B cell (primary cell): Measurements from ENCODE around the gene BAHCC1. TPM values are rescaled to one million over a fixed set of nuclear protein-coding genes. Genes with fewer than 3 reads are reported as not detected.

Experiments used
- ATAC-seq: fragments of 200-7000 bp; cut with Tn5 transposase; one replicate; pipeline ENCODE4 v1.10.0; 2021; ENCODE audit warnings: low read depth, mild to moderate bottlenecking, moderate number of reproducible peaks, moderate library complexity
- CTCF ChIA-PET: fragments of 350-600 bp; sonication (Branson Sonifier 250); formaldehyde crosslinking; loops from one replicate; lab custom pipeline; 2021; ENCODE audit warnings: antibody characterized with exemption, inconsistent platforms; lab: Charles Lee
- POLR2A ChIA-PET: fragments of 350-600 bp; sonication (Branson Sonifier 250); formaldehyde crosslinking; loops from one replicate; lab custom pipeline; 2021; ENCODE audit warnings: antibody characterized with exemption; lab: Charles Lee
- DNase-seq: peaks from one replicate; pipeline ENCODE4 v3.0.0; 2013
- H2AFZ ChIP-seq: 2 replicates; pipeline ENCODE4 v1.6.1; 2012; ENCODE audit warnings: mild to moderate bottlenecking, low read depth, low read length; ENCODE audit not compliant: insufficient read depth, poor library complexity, severe bottlenecking
- H3K27ac ChIP-seq, 2 donors: 1 replicate in 1 of 2; 2 replicates in 1 of 2; pipeline ENCODE4 v1.5.1; 2012 to 2013; ENCODE audit warnings: low read length in 2 of 2, mild to moderate bottlenecking in 2 of 2, moderate library complexity in 1 of 2
- H3K27me3 ChIP-seq, 4 experiments: fragments of 200-600 bp in 1 of 4; sonication (generic) in 1 of 4; replicated peaks in 1 of 4; 1 replicate in 2 of 4; 2 replicates in 2 of 4; pipeline versions ENCODE4 v1.6.1 to v1.7.0; 2013 to 2016; ENCODE audit warnings: low read length in 3 of 4, mild to moderate bottlenecking in 2 of 4, mixed read lengths in 1 of 4, moderate library complexity in 1 of 4; ENCODE audit not compliant: insufficient read depth in 4 of 4, control insufficient read depth in 3 of 4; ENCODE audit errors: control extremely low read depth in 1 of 4
- H3K36me3 ChIP-seq, 2 experiments: replicated peaks in 1 of 2; 1 replicate in 1 of 2; 2 replicates in 1 of 2; pipeline versions ENCODE4 v1.6.1 to v1.7.1; 2013; ENCODE audit warnings: low read length in 1 of 2; ENCODE audit not compliant: insufficient read depth in 2 of 2, control insufficient read depth in 1 of 2; ENCODE audit errors: control extremely low read depth in 1 of 2, extremely low read depth in 1 of 2
- H3K4me1 ChIP-seq, 2 donors: fragments of 200-600 bp in 1 of 2; sonication (generic) in 1 of 2; 1 replicate in 1 of 2; 2 replicates in 1 of 2; pipeline versions ENCODE4 v1.5.1 to v1.6.1; 2013 to 2017; ENCODE audit warnings: low read length in 2 of 2; ENCODE audit not compliant: control insufficient read depth in 2 of 2, insufficient read depth in 2 of 2
- H3K4me2 ChIP-seq: replicated peaks from 2 replicates; pipeline ENCODE3; 2012; ENCODE audit warnings: mild to moderate bottlenecking, low read depth, low read length; ENCODE audit not compliant: poor library complexity, severe bottlenecking
- H3K4me3 ChIP-seq, 5 experiments: fragments of 200-600 bp in 1 of 5; sonication (generic) in 1 of 5; 1 replicate in 3 of 5; 2 replicates in 2 of 5; pipeline versions ENCODE4 v1.5.1 to v1.7.0; 2011 to 2016; ENCODE audit warnings: low read length in 4 of 5, mild to moderate bottlenecking in 4 of 5, low read depth in 2 of 5, control low read depth in 1 of 5, moderate library complexity in 1 of 5; ENCODE audit not compliant: insufficient read depth in 1 of 5; ENCODE audit errors: control extremely low read depth in 1 of 5, extremely low read depth in 1 of 5
- H3K79me2 ChIP-seq: fragments of 200-600 bp; sonication (generic); one replicate; pipeline ENCODE4 v1.6.0; 2016; ENCODE audit warnings: low read length; ENCODE audit not compliant: control insufficient read depth, insufficient read depth
- H3K9ac ChIP-seq: fragments of 200-600 bp; sonication (generic); 2 replicates; pipeline ENCODE4 v1.6.1; 2017; ENCODE audit warnings: mild to moderate bottlenecking, low read length, moderate library complexity
- H3K9me3 ChIP-seq, 3 donors: one replicate each; pipeline versions ENCODE4 v1.6.1 to v1.7.1; 2013; ENCODE audit warnings: low read length in 2 of 3; ENCODE audit not compliant: control insufficient read depth in 2 of 3, insufficient read depth in 1 of 3; ENCODE audit errors: control extremely low read depth in 1 of 3
- H4K20me1 ChIP-seq: 2 replicates; pipeline ENCODE4 v1.6.0; 2012; ENCODE audit warnings: mild to moderate bottlenecking, low read length; ENCODE audit not compliant: insufficient read depth, control insufficient read depth, poor library complexity, severe bottlenecking
- H3K27ac Mint-ChIP-seq: one replicate; pipeline ENCODE4 v1.8.0; 2021; ENCODE audit warnings: mixed read lengths
- H3K27me3 Mint-ChIP-seq: one replicate; pipeline ENCODE4 v1.8.0; 2021; ENCODE audit warnings: mixed read lengths
- H3K4me1 Mint-ChIP-seq: one replicate; pipeline ENCODE4 v1.8.0; 2021; ENCODE audit warnings: mixed read lengths
- H3K4me3 Mint-ChIP-seq: one replicate; pipeline ENCODE4 v1.8.0; 2021; ENCODE audit warnings: mixed read lengths
- H3K9me3 Mint-ChIP-seq: one replicate; pipeline ENCODE4 v1.8.0; 2022; ENCODE audit warnings: mixed read lengths; ENCODE audit not compliant: insufficient read depth
- CTCF ChIP-seq: fragments of 200-600 bp; IDR thresholded peaks from one replicate; pipeline ENCODE4 v1.8.0; 2022; ENCODE audit warnings: antibody characterized with exemption, mild to moderate bottlenecking
- EZH2 ChIP-seq: IDR thresholded peaks from 2 replicates; pipeline ENCODE4 v1.6.1; 2012; ENCODE audit warnings: borderline replicate concordance, low read depth, mild to moderate bottlenecking, moderate library complexity, low read length; ENCODE audit not compliant: insufficient read depth, poor library complexity, severe bottlenecking
- WGBS: methylation state at CpG from one replicate; pipeline ENCODE4 v1.1.5; 2013; ENCODE audit warnings: missing lambda C conversion rate; ENCODE audit not compliant: insufficient coverage; 5-methylcytosine and 5-hydroxymethylcytosine counted together
- intact Hi-C: fragments of 100-400 bp; cut with micrococcal nuclease; formaldehyde crosslinking; loops from one replicate; pipeline ENCODE4 v1.10.0; 2022
- polyA plus RNA-seq: library from polyadenylated mRNA; depleted of rRNA; stranded (reverse); fragments of >200 nt; gene quantifications from 2 replicates; pipeline ENCODE4 v1.2.3, GENCODE V29; 2012
- total RNA-seq, 2 donors: library from RNA; stranded (reverse); fragments of 120-200 nt in 1 of 2; gene quantifications; 1 replicate in 1 of 2; 2 replicates in 1 of 2; pipeline versions ENCODE4 v1.2.3 to v1.2.4, GENCODE V29; 2013 to 2022

Gene BAHCC1
- total and polyA plus RNA-seq, 2 donors (not counting 1 experiment from before 2014, with no cell fraction given), result 0.12 to 0.48 TPM

- peak overlapping the region; percentile 74 for H2AFZ ChIP-seq
- Mint-ChIP-seq H3K27me3 (no peaks in the 10 kb centered on the region), H3K4me3 (peak overlapping the region; percentile 84), H3K9me3 (no peaks in the 10 kb centered on the region), H3K4me1 (peaks cover 72% of the 10 kb centered on the region), H3K27ac (peak overlapping the region; percentile 96)
- DNase-seq, result peak; percentile 86
- H4K20me1 ChIP-seq, result peaks cover 43% of the 10 kb centered on the region
- WGBS, result 1% methylated on average over 17 of the region's 23 CpGs
- CTCF ChIA-PET, result interaction anchor here (0.7 to 2.1 kb wide), 6 partner anchors 10 to 116 kb away, joined by 3 to 7 read pairs (median 3); partner anchors contain the start of gene FAAP100
- peak overlapping the region; percentile 87 for H3K9ac ChIP-seq
- no peak for TF ChIP-seq EZH2
- no peak for TF ChIP-seq CTCF
- peak overlapping the region; percentile 89 to 97 for H3K27ac ChIP-seq
- peaks cover 71% of the 10 kb centered on the region for H3K79me2 ChIP-seq
- H3K4me2 ChIP-seq, result peak overlapping the region; percentile 99
- peaks cover 52 to 75% of the 10 kb centered on the region in 2 donors for H3K4me1 ChIP-seq
- intact Hi-C loops, result loop anchor here (1.0 to 10.0 kb wide), 5 partner anchors 39 to 1716 kb away; partner anchors contain the start of genes CBX8, FAAP100, SLC25A10 and SLC38A10
- POLR2A ChIA-PET, result interaction anchor here (1.0 to 4.8 kb wide), 6 partner anchors 30 to 118 kb away, joined by 3 to 33 read pairs (median 8); partner anchors contain the start of genes BAHCC1 and FAAP100
- H3K9me3 ChIP-seq, result no peaks in the 10 kb centered on the region
- H3K27me3 ChIP-seq, result no peaks in the 10 kb centered on the region
- ATAC-seq, result peak; percentile 13
- peaks cover 0 to 42% of the 10 kb centered on the region in 2 experiments for H3K36me3 ChIP-seq
- peak overlapping the region; percentile 40 to 94 (median 73) for H3K4me3 ChIP-seq
Measured at GRCh38 chr17:81513372-81513752, 118.1 kb downstream of the BAHCC1 start.
